Loucy (cell line): ENCODE measurements around the gene ABCC11.

Experiments
- EZH2phosphoT487 ChIP-seq: fragments of 200-600 bp; IDR thresholded peaks from 2 replicates; pipeline ENCODE4 v1.6.1; 2018; ENCODE audit warnings: antibody characterized with exemption, mild to moderate bottlenecking, moderate library complexity, borderline replicate concordance
- TF ChIP-seq, protein P1 (sequence below): fragments of 200-600 bp; sonication (generic); conservative IDR thresholded peaks from 2 replicates; pipeline ENCODE4 v1.5.1; 2014; ENCODE audit warnings: mild to moderate bottlenecking, antibody characterized with exemption, low read length

DNA sequence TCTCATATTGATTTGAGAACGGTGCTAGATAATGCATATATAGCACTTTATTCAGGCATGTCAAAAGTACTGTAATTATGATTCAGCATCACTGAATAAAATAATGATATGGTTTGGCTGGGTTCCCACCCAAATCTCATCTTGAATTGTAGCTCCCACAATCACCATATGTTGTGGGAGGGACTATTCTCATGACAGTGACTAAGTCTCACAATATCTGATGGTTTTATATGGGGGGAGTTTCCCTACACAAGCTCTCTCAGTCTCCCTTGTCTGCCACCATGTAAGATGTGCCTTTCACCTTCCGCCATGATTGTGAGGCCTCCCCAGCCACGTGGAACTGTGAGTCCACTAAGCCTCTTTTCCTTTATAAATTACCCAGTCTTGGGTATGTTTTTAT, 28.9 kb downstream of the ABCC11 start:
- TF ChIP-seq, protein P1, sequence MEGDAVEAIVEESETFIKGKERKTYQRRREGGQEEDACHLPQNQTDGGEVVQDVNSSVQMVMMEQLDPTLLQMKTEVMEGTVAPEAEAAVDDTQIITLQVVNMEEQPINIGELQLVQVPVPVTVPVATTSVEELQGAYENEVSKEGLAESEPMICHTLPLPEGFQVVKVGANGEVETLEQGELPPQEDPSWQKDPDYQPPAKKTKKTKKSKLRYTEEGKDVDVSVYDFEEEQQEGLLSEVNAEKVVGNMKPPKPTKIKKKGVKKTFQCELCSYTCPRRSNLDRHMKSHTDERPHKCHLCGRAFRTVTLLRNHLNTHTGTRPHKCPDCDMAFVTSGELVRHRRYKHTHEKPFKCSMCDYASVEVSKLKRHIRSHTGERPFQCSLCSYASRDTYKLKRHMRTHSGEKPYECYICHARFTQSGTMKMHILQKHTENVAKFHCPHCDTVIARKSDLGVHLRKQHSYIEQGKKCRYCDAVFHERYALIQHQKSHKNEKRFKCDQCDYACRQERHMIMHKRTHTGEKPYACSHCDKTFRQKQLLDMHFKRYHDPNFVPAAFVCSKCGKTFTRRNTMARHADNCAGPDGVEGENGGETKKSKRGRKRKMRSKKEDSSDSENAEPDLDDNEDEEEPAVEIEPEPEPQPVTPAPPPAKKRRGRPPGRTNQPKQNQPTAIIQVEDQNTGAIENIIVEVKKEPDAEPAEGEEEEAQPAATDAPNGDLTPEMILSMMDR: no peak
- TF ChIP-seq EZH2phosphoT487: no peak
